UCSD-AML1 (cell line): ENCODE results near the gene LRRC59.
"Not testable (repeated sequence)": the region's sequence is repeated elsewhere in the genome, so short reads cannot be mapped to it uniquely, and the experiment has no call there.

Experiments
- DNase-seq: peaks from one replicate; lab custom pipeline; 2025; ENCODE audit not compliant: unreplicated experiment; lab: John Stamatoyannopoulos, UW

LRRC59 gene

DNA sequence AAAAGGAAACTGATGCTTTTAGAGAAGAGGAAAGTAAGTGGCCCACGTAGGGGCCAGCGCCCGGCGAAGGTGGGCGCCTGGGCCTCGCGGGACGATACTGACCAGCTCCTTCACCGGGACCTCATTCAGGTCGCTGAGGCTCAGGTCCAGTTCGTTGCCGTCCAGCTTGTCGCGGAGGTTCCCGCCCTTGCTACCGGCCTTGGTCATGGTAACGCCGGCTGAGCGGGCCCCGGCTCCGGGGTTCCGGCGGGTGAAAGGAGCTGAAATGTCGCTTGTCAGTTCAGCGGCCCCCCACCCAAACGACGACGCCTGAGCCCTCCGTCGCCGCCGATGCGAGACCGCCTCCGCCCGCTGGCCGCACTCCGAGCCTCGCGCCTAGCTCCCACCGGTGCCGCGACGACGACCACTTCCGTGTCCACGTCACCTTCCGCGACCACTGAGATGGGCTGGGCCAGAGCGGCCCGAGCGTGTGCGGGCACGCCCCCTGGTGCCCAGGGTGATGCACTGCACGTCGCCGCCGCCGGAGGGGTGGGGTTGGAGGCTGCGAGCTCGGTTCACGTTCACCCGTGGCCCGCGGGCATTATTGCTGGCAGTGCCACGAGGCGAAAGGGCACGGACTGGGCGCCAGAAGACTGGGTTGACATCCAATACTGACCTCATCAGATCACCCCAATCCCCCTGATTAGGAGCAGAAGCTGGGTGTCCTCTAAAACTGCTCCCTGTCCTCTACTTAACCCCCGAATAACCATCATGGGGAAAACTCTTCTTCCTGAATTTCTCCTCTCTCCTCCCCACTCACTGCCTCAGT, at the start of gene LRRC59:
TSS of gene LRRC59 (minus strand) at position 413 of the 808 bp plus-strand sequence. CDS start at position 207, 206 bp downstream.
- peak; percentile 88 for DNase-seq

DNA sequence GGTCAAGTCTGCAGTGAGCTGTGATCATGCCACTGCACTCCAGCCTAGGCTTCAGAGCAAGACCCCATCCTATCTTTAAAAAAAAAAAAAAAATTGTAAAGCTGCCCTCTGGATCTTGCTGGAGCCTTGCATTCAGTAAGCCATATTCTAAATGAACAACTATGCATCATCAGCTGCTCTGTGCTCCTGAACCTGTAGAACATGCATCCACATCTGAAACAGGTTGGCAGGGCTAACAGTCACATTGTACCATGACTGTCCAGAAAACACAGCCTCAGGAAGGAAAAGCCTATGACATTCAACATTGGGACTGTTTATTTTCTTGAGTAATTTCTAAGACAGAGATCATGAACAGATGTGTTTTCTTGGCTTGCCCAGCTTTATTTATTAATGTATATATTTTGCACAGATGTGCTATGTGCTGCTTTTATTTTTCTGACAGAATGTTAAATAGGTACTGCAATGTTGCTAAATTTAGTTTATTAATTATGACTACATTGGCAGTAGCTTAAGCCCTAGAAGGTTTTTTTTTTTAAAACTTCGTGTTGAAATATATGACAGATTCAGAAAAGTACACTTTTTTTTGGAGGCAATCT, 48.5 kb upstream of the LRRC59 start:
- no peak for DNase-seq

DNA sequence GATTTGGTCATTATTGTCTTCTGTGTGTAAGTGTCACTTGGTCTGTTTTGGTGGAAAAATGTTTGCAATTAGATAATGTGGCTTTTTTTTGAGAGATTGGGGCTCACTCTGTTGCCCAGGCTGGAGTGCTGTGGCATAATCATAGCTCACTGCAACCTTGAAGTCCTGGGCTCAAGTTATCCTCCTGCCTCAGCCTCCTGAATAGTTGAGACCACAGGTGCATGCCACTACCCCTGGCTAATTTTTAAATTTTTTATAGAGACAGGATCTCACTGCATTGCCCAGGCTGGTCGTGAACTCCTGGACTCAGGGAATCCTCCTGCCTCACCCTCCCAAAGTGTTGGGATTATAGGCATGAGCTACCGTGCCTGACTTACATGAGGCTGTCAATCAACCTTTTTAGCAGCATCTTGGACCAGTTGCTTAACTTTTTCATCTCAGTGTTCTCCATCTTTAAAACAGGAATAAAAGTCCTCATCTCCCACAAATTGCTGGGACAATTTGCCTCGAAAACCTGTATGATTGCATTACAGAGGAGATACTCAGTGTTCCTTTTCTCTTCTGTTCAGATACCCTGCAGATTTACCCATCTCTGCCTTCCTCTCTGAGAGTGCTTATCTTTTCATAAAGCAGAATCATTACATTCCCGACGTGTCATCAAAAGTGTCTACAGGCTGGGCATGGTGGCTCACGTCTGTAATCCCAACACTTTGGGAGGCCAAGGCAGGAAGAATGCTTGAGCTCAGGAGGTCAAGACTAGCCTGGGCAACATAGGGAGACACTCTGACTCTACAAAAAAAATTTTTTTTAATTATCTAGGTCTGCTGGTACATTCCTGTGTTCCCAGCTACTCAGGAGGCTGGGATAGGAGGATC, 47.8 kb upstream of the LRRC59 start:
- DNase-seq = no peak

DNA sequence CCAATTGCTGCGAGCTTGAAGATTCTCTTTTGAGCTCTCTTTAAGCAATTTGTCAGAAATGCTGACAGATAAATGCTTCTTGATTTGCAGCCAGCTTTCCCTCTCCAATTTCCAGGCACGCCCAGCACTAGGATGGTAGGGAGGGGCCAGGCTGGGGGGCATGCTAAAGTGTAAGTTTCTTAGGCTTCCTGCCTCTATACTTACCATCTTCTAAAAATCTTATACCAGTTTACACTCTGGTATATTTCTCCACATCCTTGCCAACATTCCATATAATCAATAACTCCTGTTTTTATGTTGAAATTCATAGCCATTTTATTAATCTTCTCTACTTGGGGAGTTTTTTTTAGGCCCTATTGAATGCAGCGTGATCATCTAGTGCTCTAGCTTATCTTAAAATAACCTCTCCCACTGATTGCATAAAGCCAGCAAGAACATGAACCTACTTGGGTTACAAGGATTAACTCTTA, 46.2 kb upstream of the LRRC59 start:
- no peak for DNase-seq

DNA sequence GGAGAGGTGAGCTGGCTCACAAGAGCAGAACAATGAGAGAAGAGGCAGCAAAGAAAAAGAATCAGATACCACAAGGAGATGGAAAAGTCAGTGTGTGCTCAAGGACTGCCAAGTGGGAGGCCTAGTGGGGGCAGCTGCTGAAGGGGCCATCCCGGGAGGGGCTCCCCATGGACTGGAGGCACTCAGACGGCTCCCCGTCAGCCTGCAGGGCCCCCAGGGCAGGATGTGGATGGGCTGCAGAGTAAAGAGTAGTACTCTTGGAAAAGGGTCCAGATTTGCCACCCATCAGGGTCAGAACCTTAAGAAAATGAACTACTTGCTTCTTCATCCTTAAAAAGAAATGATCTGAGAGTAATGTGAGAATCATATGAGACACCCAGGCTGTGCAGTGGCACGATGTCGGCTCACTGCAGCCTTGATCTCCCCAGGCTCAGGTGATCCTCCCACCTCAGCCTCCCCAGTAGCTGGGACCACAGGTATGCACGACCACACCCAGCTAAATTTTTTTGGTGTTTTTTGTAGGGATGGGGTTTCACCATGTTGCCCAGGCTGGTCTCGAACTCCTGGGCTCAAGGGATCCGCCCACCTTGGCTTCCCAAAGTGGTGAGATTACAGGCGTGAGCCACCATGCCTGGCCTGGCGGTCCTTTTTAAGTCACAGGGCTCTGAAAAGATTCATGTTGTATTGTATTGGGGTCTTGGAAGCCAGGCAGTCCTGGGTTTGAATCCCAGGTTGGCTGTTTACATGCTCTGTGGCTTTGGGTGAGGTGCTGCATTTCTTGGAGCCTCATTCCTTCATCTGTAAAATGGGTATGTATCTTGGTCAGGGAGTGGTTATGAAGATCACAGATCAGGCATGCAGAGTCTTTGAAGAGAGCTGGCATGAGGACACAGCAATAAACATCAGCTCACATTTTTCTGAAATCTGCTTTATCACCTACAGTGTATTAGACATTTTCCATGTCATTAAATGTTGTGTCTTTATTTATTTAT, 43.8 kb upstream of the LRRC59 start:
- no peak for DNase-seq

DNA sequence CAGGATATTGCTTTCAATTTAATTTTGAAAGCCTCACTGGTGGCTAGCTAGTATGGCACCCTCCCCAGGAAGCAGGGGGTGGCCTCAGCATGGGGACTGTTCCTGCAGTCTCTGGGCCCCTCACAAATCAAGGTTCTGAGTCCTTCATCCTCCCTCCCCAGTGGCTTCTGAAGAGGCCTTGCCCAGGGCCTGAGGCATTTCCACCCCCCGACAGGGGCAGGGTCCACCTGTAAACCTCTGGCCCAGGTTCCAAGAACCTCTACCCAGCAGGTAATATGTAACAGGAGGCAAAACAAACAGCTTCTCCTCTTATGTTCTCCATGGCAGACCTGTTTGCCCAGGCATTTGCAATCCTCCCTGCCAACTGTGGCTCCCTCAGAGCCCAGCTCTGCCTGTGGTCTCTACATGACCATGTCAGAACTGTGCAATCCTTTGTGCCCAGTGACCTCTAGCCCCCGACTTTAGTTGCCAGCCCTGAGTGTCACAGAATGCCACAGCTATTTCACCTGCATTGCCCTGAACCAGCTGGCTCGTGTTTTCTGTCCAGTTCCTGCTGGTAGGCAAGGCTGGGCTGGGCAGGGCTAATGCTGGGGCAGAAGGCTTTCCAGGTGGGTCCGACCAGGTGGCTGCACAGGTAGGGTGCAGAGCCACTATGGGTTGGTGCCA, 43.0 kb upstream of the LRRC59 start:
- no peak for DNase-seq

DNA sequence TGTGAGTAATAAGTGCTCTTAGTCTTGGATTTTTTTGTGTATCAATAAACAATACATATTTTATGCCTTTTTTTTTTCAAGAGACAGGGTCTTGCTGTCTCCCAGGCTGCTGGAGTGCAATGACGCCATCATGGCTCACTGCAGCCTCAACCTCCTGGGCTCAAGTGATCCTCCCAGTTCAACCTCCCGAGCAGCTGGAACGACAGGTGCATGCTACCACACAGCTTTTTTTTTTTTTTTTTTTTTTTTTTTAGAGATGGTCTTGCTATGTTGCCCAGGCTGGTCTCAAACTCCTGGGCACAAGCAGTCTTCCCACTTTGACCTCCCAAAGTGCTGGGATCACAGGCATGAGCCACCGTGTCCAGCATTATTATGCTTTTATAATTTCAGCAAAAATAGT, 41.7 kb upstream of the LRRC59 start:
- DNase-seq = no peak

DNA sequence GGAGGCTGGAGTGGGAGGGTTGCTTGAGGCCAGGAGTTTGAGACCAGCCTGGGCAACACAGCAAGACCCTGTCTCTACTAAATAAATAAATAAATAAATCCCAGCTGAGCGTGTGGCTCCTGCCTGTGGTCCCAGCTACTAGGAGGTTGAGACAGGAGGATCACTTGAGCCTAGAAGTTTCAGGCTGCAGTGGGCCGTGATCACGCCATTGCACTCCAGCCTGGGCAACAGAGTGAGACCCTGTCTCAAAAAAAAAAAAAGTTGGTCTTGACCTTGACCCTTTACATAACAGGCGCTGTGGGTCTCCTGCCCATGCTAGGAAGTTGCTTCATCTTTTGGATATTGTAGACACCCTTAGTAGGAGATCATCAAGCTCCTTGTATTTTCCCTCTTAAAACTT, 40.1 kb upstream of the LRRC59 start:
- DNase-seq = no peak

DNA sequence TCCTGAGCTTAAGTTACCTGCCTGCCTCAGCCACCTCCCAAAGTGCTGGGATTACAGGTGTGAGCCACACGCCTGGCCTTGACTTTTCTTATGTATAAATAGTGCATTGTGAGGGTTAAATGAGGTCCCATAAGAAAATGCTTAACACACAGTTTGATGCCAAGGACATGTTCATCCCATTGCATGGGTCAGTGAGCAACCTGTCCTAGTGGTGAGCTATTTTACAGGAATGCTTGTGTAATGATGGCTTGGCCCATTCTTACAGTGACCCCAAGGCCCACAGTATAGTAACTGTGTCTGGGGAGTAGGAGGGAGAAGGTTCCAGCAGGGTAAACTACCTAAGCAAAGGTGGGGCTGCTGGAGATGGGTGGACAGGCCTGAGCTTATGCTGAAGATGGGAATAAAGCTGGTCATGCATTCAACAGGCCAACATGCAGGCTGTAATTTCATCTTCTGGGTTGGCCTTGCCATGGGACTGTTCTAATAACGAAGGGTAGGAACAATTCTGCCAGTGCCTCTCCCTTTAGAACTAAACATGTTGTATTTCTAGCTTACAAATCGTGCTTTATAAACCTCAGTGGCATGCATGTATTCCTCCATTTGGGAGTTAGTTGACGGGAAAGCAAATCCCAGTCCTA, 34.9 kb upstream of the LRRC59 start:
- DNase-seq = no peak

DNA sequence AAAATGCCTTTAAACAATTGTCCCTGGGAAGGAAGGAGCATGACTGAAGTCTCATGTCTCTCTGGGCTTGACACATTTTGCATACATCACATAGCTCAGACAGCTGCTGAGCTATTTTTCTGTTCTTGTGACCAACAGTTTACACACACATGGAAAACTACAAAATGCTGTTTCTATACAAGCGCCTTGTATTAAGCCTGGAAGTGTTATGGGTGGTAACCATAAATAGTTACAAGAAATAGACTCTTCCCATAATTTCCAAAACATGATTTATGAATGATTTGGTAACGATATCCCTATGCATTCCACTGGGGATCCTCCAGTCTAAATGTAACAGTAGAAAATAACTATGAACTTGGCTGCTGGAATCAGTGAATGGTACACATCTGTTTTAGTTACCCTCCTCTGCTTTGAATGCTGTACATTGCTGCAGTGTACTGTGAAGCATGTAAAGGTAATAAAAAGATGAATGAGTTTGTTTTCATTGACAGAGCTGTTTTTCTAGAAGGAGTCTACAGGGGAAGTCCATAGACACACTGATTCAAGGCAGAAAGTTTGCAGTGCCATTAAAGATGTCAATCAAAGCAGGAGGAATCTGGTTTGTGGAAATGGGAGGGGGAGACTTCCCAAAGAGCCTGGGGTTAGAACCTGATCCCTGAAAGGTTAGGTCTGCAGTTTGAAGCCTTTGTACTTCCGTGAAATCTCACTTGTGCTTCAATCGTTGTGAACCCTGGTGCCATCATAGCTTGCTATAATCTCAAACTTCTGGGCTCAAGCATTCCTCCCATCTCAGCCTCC, 33.7 kb upstream of the LRRC59 start:
- DNase-seq = no peak

DNA sequence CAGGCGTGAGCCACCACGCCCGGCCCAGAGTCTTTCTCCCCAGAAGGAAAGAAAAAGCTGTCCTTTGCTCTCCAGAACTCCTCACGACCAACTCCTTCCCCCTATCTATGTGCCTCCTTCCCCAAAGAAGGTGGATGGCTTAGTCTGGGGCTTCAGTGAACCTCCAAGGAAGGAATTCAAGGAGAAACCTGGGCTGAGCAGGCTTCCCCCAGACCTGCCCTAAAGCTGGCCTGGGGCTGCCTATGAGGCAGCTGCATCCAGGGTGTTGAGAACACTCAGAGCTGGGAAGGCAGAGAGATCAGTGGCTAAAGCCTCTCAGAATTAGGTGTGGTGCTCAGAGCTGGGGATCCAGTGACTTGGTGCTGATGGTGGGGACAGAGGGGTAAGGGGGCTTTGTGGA, 32.5 kb upstream of the LRRC59 start:
- no peak for DNase-seq

DNA sequence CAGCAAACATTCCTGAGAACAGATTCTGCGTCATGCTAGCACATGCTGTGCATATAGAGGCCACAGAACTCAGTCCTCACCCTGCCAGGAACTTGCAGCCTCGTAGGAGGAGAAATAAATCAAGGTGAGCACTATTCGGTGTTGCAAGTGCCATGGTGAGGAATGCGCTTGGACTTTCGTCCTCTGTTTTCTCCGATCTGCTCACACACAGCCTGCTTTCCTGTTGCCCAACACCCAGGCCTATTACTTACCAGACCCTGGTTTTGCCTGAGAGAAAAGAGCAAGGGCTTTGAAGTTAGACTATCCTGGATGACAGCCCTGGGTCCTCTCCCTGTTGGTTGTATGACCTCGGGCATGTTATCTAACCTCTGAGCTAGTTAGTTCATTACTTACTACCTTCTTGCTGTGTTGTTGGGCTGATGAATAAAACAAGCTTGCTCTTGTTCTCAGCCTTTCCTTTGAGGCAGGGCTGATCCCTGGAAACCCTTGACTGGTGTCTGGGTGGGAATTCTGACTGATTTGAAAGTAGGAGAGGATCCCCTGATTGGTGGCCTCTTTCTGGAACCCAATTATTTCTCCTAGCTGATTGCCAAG, 31.6 kb upstream of the LRRC59 start:
- no peak for DNase-seq

DNA sequence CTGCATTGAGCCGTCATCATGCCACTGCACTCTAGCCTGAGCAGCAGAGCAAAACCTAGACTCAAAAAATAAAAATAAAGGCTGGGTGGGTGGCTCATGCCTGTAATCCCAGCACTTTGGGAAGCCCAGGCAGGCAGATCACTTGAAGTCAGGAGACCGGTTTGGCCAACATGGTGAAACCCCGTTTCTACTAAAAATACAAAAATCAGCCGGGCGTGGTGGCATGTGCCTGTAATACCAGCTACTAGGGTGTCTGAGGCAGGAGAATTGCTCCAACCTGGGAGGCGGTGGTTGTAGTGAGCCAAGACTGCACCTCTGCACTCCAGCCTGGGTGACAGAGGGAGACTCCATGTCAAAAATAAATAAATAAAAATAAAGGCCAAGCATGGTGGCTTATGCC, 30.8 kb upstream of the LRRC59 start:
- DNase-seq = not testable (repeated sequence)

DNA sequence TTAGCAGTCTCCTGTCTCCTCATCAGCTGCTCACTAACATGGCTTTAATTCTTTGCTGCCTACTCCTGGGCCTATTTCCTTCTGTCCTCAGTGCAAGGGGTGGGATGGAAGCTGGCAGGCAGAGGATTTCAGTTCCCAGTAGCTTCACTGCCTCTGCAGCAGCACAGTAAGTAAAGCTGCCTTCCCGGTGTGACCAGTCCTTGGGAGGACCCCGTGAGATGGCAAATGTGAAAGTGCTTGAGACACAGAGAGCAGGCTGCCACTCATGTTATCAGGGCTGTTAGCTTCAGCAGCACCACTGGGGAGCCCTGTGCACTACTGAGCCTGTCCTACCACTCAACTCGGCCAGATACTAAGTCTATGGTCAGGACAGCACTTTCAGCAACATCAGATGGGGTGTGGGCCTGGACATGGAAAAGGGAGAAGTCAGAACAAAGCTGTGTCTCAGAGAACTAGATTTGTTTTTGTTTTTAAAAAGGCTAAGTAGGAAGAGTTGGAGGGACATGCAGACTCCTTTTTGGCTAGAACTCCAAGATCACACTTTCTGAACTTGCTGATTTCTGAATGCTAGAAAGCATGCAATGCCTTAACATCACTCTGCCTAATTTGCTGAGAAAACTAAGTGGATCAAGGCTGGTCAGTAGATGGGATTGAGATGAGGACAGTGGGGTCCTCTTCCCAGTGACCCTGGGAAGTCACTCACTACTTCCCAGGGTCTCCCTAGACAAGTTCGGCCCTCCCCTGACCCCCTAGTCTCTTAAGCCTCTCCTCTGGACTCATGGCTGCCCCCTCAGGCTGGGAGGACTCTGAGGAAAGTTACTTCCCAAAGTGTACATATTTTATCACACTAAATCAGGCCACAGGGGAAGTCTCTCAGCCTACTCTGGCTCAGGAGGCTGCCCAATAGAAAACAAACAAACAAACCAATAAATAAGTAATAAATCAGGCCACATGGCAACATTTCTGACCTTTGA, 29.8 kb upstream of the LRRC59 start:
- peak; percentile 47 for DNase-seq

DNA sequence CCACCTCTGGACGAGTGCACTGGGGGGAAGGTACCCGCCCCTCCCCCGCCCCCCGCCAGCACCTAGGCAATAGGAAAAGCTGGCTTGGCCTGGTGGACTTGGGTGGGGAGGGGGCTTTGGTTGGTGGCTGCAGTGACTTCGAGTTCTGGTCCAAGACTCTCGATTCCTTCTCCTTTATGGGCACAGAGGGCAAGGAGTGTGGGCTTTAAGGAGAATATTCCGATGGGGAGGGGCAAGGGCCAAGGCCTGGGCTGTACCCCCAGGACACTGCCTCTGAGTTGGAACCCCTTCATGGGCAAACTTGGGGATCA, 29.1 kb upstream of the LRRC59 start:
- no peak for DNase-seq

DNA sequence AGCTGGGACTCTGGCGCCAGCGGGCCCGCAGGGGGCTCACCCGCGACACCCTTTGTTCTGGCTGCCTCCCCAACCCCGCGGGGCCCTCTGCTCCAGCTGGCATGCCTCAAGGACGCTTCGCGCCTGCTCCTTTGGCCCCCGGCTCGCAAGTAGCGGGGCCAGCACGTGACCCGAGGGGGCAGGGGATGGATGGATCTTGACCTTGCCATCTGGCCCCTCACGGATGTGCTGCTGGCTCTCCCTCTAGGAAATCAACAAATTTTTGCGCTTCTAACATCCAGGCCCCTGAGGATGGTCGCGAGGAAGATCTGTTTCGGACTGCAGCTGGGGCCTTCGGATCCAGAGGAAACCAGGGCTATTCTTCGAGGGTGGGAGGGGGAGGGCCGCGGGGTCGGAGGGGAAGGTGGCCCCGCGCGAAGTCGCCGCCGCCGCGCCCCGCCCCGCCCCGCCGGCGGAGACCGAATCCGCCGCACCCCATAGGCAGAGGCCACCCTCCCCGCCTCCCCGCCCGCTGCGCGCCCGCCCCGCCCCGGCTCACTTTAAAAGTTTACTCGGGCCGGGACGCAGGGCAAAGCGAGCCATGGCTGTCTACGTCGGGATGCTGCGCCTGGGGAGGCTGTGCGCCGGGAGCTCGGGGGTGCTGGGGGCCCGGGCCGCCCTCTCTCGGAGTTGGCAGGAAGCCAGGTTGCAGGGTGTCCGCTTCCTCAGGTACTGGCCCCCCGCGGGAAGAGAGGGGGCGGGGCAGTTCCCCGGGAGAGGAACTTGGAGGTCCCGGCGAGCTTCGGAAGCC, 28.6 kb upstream of the LRRC59 start, which contains the start of gene ACSF2:
TSS of gene ACSF2 (plus strand) at position 537 of the 790 bp plus-strand sequence. CDS start at position 581, 44 bp downstream.
- peak; percentile 72 for DNase-seq
